Hypothalamus (tissue), 51 donors: Measurements from ENCODE around the gene MEF2C.
"Not testable (repeated sequence)": the region's sequence is repeated elsewhere in the genome, so short reads cannot be mapped to it uniquely, and the experiment has no call there.

Experiments used
- DNase-seq, 51 donors: peaks; one replicate each; lab custom pipeline; 2025; lab: John Stamatoyannopoulos, UW

MEF2C gene

GRCh38 chr5:88883059-88883835 is at the start of gene MEF2C:
TSS of gene MEF2C (minus strand) at chr5:88883184. CDS start at chr5:88823788, 59,396 bp downstream.
- peak in 49 of 51 donors; percentile 16 to 87 (median 56) for DNase-seq

- no peak for DNase-seq
Measured at GRCh38 chr5:88932541-88932940, 49.6 kb upstream of the MEF2C start.

- DNase-seq: no peak
Measured at GRCh38 chr5:88930335-88930734, 47.4 kb upstream of the MEF2C start.

GRCh38 chr5:88929385-88929784 is 46.4 kb upstream of the MEF2C start:
- no peak for DNase-seq

GRCh38 chr5:88926774-88927173 is 43.8 kb upstream of the MEF2C start:
- no peak for DNase-seq

- no peak for DNase-seq
Measured at GRCh38 chr5:88925692-88926490, 42.9 kb upstream of the MEF2C start.

- no peak for DNase-seq
Measured at GRCh38 chr5:88924330-88924657, 41.3 kb upstream of the MEF2C start.

GRCh38 chr5:88923623-88924329 is 40.8 kb upstream of the MEF2C start:
- no peak for DNase-seq

GRCh38 chr5:88912743-88913142 is 29.8 kb upstream of the MEF2C start:
- DNase-seq: not testable (repeated sequence)

- DNase-seq: not testable (repeated sequence)
Measured at GRCh38 chr5:88911059-88911572, 28.1 kb upstream of the MEF2C start.

GRCh38 chr5:88904478-88904877 is 21.5 kb upstream of the MEF2C start:
- not testable (repeated sequence) for DNase-seq

GRCh38 chr5:88903966-88904365 is 21.0 kb upstream of the MEF2C start:
- not testable (repeated sequence) for DNase-seq

GRCh38 chr5:88901077-88901476 is 18.1 kb upstream of the MEF2C start:
- not testable (repeated sequence) for DNase-seq

- DNase-seq: no peak
Measured at GRCh38 chr5:88899096-88899737, 16.2 kb upstream of the MEF2C start.

- DNase-seq: no peak
Measured at GRCh38 chr5:88897748-88898147, 14.8 kb upstream of the MEF2C start.

GRCh38 chr5:88895681-88896501 is 12.9 kb upstream of the MEF2C start:
- no peak for DNase-seq

GRCh38 chr5:88892669-88893068 is 9.7 kb upstream of the MEF2C start:
- no peak for DNase-seq

GRCh38 chr5:88890070-88890781 is 7.2 kb upstream of the MEF2C start:
- DNase-seq: no peak
